NT2/D1 (cell line): ENCODE data around the gene B3GLCT.

Experiments
- DNase-seq: peaks from one replicate; pipeline ENCODE4 v3.0.0-alpha.2; 2011; ENCODE audit warnings: low read depth, low spot score
- H3K27me3 ChIP-seq: 2 replicates; pipeline ENCODE4 v1.6.0; 2011; ENCODE audit warnings: mild to moderate bottlenecking; ENCODE audit not compliant: insufficient read length, insufficient read depth
- H3K36me3 ChIP-seq: 2 replicates; pipeline ENCODE4 v1.6.1; 2011; ENCODE audit warnings: mild to moderate bottlenecking, low read length, mixed read lengths; ENCODE audit not compliant: insufficient read depth, insufficient read length
- H3K4me1 ChIP-seq: 2 replicates; pipeline ENCODE4 v1.5.1; 2011; ENCODE audit not compliant: insufficient read depth, insufficient read length
- H3K4me3 ChIP-seq: 2 replicates; pipeline ENCODE4 v1.5.1; 2011; ENCODE audit warnings: low read depth; ENCODE audit not compliant: insufficient read length
- H3K9ac ChIP-seq: 2 replicates; pipeline ENCODE4 v1.6.0; 2011; ENCODE audit warnings: low read depth; ENCODE audit not compliant: insufficient read length
- H3K9me3 ChIP-seq: 2 replicates; pipeline ENCODE4 v1.5.1; 2011; ENCODE audit warnings: mild to moderate bottlenecking, low read length; ENCODE audit not compliant: insufficient read depth
- SUZ12 ChIP-seq: IDR thresholded peaks from 2 replicates; pipeline ENCODE4 v1.6.1; 2011; ENCODE audit not compliant: insufficient read length, insufficient read depth; ENCODE audit errors: extremely low read depth
- YY1 ChIP-seq: IDR thresholded peaks from 2 replicates; pipeline ENCODE4 v1.6.1; 2011; ENCODE audit not compliant: insufficient read length, insufficient read depth
- ZNF274 ChIP-seq: IDR thresholded peaks from 2 replicates; pipeline ENCODE4 v1.6.1; 2011; ENCODE audit warnings: mild to moderate bottlenecking, low read depth, low read length

B3GLCT gene

GRCh38 chr13:31201341-31202031, 1.7 kb downstream of the B3GLCT start:
- H3K36me3 ChIP-seq = no peaks in the 10 kb centered on the region
- H3K9me3 ChIP-seq = peaks cover 33% of the 10 kb centered on the region; the same call in 1 of the 2 replicates
- no peak overlapping the region for H3K4me3 ChIP-seq
- DNase-seq = no peak
- TF ChIP-seq ZNF274 (no peak), SUZ12 (no peak), YY1 (no peak)
- no peaks in the 10 kb centered on the region for H3K27me3 ChIP-seq
- peak overlapping the region; percentile 26 for H3K9ac ChIP-seq
- H3K4me1 ChIP-seq = peaks cover 2% of the 10 kb centered on the region

GRCh38 chr13:31204592-31204991, 4.8 kb downstream of the B3GLCT start:
- Histone ChIP-seq H3K4me3 (no peak overlapping the region), H3K9me3 (peaks cover 17% of the 10 kb centered on the region; the same call in 1 of the 2 replicates), H3K36me3 (no peaks in the 10 kb centered on the region), H3K27me3 (no peaks in the 10 kb centered on the region), H3K9ac (no peak overlapping the region), H3K4me1 (peaks cover 2% of the 10 kb centered on the region)
- TF ChIP-seq YY1 (no peak), SUZ12 (no peak), ZNF274 (no peak)
- no peak for DNase-seq

GRCh38 chr13:31207661-31208552, 8.1 kb downstream of the B3GLCT start:
- Histone ChIP-seq H3K9ac (no peak overlapping the region), H3K36me3 (no peaks in the 10 kb centered on the region), H3K4me3 (no peak overlapping the region), H3K27me3 (no peaks in the 10 kb centered on the region), H3K9me3 (peaks cover 11% of the 10 kb centered on the region; the same call in 1 of the 2 replicates), H3K4me1 (peaks cover 2% of the 10 kb centered on the region)
- no peak for DNase-seq
- TF ChIP-seq SUZ12 = no peak

GRCh38 chr13:31208559-31209122, 8.9 kb downstream of the B3GLCT start:
- no peak for DNase-seq
- Histone ChIP-seq H3K27me3 (no peaks in the 10 kb centered on the region), H3K9me3 (peaks cover 4% of the 10 kb centered on the region; the same call in 1 of the 2 replicates), H3K4me1 (peaks cover 2% of the 10 kb centered on the region), H3K9ac (no peak overlapping the region), H3K36me3 (no peaks in the 10 kb centered on the region), H3K4me3 (no peak overlapping the region)
- TF ChIP-seq YY1 (no peak), SUZ12 (no peak), ZNF274 (no peak)

- Histone ChIP-seq H3K9me3 (no peaks in the 10 kb centered on the region), H3K9ac (no peak overlapping the region), H3K36me3 (no peaks in the 10 kb centered on the region), H3K27me3 (no peaks in the 10 kb centered on the region), H3K4me3 (no peak overlapping the region), H3K4me1 (peaks cover under 1% of the 10 kb centered on the region)
- peak; percentile 23 for DNase-seq
- TF ChIP-seq SUZ12 (no peak), ZNF274 (no peak), YY1 (no peak)
Measured at GRCh38 chr13:31209172-31209840, 9.5 kb downstream of the B3GLCT start.

GRCh38 chr13:31209841-31210210, 10.1 kb downstream of the B3GLCT start:
- Histone ChIP-seq H3K36me3 (no peaks in the 10 kb centered on the region), H3K4me1 (no peaks in the 10 kb centered on the region), H3K27me3 (no peaks in the 10 kb centered on the region), H3K9me3 (no peaks in the 10 kb centered on the region), H3K4me3 (no peak overlapping the region), H3K9ac (no peak overlapping the region)
- DNase-seq = no peak
- TF ChIP-seq ZNF274 = no peak
- TF ChIP-seq SUZ12 = no peak
- no peak for TF ChIP-seq YY1
